Vagina (tissue), 2 donors: ENCODE measurements around the gene INTS6. TPM values are rescaled to one million over a fixed set of nuclear protein-coding genes. Genes with fewer than 3 reads are reported as not detected.
A peak's percentile ranks its signal among the peaks of the same experiment; 100 is the strongest.

Source experiments
- DNase-seq, 2 donors: peaks; one replicate each; pipeline ENCODE4 v3.0.0-alpha.2; 2017; ENCODE audit errors: extremely low spot score in 2 of 2
- H3K27ac ChIP-seq: fragments of 200-600 bp; sonication (generic); one replicate; pipeline ENCODE4 v1.5.1; 2019
- H3K27me3 ChIP-seq: fragments of 200-600 bp; sonication (generic); one replicate; pipeline ENCODE4 v1.5.1; 2019
- H3K36me3 ChIP-seq, 2 donors: fragments of 200-600 bp; sonication (generic); one replicate each; pipeline ENCODE4 v1.5.1; 2017 to 2019
- H3K4me1 ChIP-seq: fragments of 200-600 bp; sonication (generic); one replicate; pipeline ENCODE4 v1.5.1; 2019
- H3K4me3 ChIP-seq, 2 donors: fragments of 200-600 bp; sonication (generic); 1 replicate in 1 of 2; 2 replicates in 1 of 2; pipeline ENCODE4 v1.5.1; 2016 to 2019
- H3K9me3 ChIP-seq: fragments of 200-600 bp; sonication (generic); one replicate; pipeline ENCODE4 v1.5.1; 2019
- CTCF ChIP-seq, 3 experiments: fragments of 450-650 bp in 2 of 3; fragments of 200-600 bp in 1 of 3; sonication (generic) in 1 of 3; IDR thresholded peaks; one replicate each; pipeline ENCODE4 v1.5.1; 2017 to 2019; ENCODE audit warnings: antibody characterized with exemption in 3 of 3, mild to moderate bottlenecking in 2 of 3, moderate library complexity in 2 of 3
- POLR2A ChIP-seq, 2 donors: fragments of 450-650 bp; IDR thresholded peaks; one replicate each; pipeline ENCODE4 v1.6.1; 2017; ENCODE audit warnings: antibody characterized with exemption in 2 of 2, mild to moderate bottlenecking in 2 of 2, moderate library complexity in 2 of 2
- POLR2AphosphoS5 ChIP-seq, 2 donors: sonication (generic); formaldehyde crosslinking; IDR thresholded peaks; one replicate each; pipeline ENCODE4 v1.9.0; 2017; ENCODE audit warnings: antibody characterized with exemption in 2 of 2, mild to moderate bottlenecking in 2 of 2, low read depth in 1 of 2; ENCODE audit not compliant: insufficient read depth in 1 of 2
- intact Hi-C: fragments of 100-400 bp; cut with DNase I; formaldehyde crosslinking; loops from one replicate; pipeline ENCODE4 v1.15.1; 2023
- total RNA-seq: library from RNA; depleted of rRNA; stranded (reverse); fragments of >200 nt; gene quantifications from one replicate; pipeline ENCODE4 v1.2.3, GENCODE V29; 2016

Gene INTS6
- total RNA-seq, 1 donor from 2014 or later = 56.2 TPM

- Histone ChIP-seq H3K9me3 (no peaks in the 10 kb centered on the region), H3K36me3 (no peaks in the 10 kb centered on the region), H3K4me3 (no peak overlapping the region), H3K27me3 (no peaks in the 10 kb centered on the region), H3K27ac (no peak overlapping the region), H3K4me1 (no peaks in the 10 kb centered on the region)
- intact Hi-C loops = no loop called here
- no peak for TF ChIP-seq CTCF (IDR thresholded peaks at IDR 0.05)
- no peak for TF ChIP-seq POLR2A (IDR thresholded peaks at IDR 0.05)
- no peak for TF ChIP-seq POLR2AphosphoS5 (IDR thresholded peaks at IDR 0.05; ENCODE audit: insufficient read depth in 1 of 2, low read depth in 1 of 2)
- peak in 1 of 2 donors; percentile 37 for DNase-seq
Observed at GRCh38 chr13:51323824-51324511, 128.9 kb downstream of the INTS6 start.

DNA sequence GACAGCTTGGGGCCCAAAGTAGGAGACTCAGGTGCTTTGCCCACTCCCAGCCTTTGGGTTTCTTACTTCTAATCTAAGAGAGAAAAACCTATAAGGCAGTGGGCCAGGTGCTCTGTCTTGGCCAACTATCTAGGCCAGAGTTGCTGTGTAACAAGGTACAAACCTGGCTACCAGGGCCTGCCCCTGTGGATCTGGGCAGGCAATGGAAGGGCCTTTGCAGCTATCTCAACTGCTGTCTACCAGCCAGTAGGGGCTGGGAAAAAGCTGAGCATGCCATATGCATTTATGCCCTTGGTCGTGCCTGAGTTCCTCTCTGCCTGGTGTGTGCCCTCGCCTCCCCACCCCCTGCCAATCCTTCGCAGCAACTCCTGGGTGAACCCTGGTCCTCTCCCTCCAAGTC lies 130.0 kb downstream of the INTS6 start:
- Histone ChIP-seq H3K4me1 (no peaks in the 10 kb centered on the region), H3K36me3 (no peaks in the 10 kb centered on the region), H3K9me3 (no peaks in the 10 kb centered on the region), H3K4me3 (no peak overlapping the region), H3K27ac (no peak overlapping the region), H3K27me3 (no peaks in the 10 kb centered on the region)
- intact Hi-C loops = no loop called here
- TF ChIP-seq POLR2AphosphoS5 (IDR thresholded peaks at IDR 0.05; ENCODE audit: insufficient read depth in 1 of 2, low read depth in 1 of 2) (no peak), POLR2A (IDR thresholded peaks at IDR 0.05) (no peak), CTCF (IDR thresholded peaks at IDR 0.05) (no peak)
- peak in 1 of 2 donors; percentile 81 for DNase-seq

- TF ChIP-seq CTCF (IDR thresholded peaks at IDR 0.05) = no peak
- TF ChIP-seq POLR2AphosphoS5 (IDR thresholded peaks at IDR 0.05; ENCODE audit: insufficient read depth in 1 of 2, low read depth in 1 of 2) = no peak
- no peak for TF ChIP-seq POLR2A (IDR thresholded peaks at IDR 0.05)
- intact Hi-C loops = no loop called here
- no peak for DNase-seq
- H3K27me3 ChIP-seq = no peaks in the 10 kb centered on the region
- no peak overlapping the region for H3K27ac ChIP-seq
- H3K36me3 ChIP-seq = no peaks in the 10 kb centered on the region
- H3K4me1 ChIP-seq = no peaks in the 10 kb centered on the region
- no peaks in the 10 kb centered on the region for H3K9me3 ChIP-seq
- H3K4me3 ChIP-seq = no peak overlapping the region
Observed at GRCh38 chr13:51321836-51322235, 131.0 kb downstream of the INTS6 start.

DNA sequence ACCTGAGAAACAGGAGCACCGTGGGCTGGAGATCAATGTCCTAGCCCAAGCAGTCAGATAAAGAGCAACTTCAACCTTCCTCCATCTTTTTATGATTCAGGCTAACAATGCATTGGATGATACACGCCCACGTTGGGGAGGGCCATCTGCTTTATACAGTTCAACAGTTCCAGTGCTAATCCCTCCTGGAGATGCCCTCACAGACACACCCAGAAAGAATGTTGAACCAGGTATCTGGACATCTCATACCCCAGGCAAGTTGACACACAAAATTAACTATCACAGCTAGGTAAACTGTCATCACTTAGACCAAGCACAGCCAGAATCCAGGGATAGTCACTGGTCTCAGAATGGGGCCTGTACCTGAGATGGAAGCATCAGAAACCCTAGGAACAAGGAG lies 134.0 kb downstream of the INTS6 start:
- H3K9me3 ChIP-seq = no peaks in the 10 kb centered on the region
- H3K36me3 ChIP-seq = no peaks in the 10 kb centered on the region
- H3K4me1 ChIP-seq = no peaks in the 10 kb centered on the region
- intact Hi-C loops = no loop called here
- TF ChIP-seq POLR2AphosphoS5 (IDR thresholded peaks at IDR 0.05; ENCODE audit: insufficient read depth in 1 of 2, low read depth in 1 of 2) (no peak), CTCF (IDR thresholded peaks at IDR 0.05) (no peak), POLR2A (IDR thresholded peaks at IDR 0.05) (no peak)
- H3K27ac ChIP-seq = no peak overlapping the region
- no peaks in the 10 kb centered on the region for H3K27me3 ChIP-seq
- DNase-seq = peak in 1 of 2 donors; percentile 31
- H3K4me3 ChIP-seq = no peak overlapping the region

GRCh38 chr13:51318015-51318414 lies 134.8 kb downstream of the INTS6 start:
- no peak overlapping the region for H3K4me3 ChIP-seq
- no peak overlapping the region for H3K27ac ChIP-seq
- no peaks in the 10 kb centered on the region for H3K27me3 ChIP-seq
- TF ChIP-seq CTCF (IDR thresholded peaks at IDR 0.05) (no peak), POLR2AphosphoS5 (IDR thresholded peaks at IDR 0.05; ENCODE audit: insufficient read depth in 1 of 2, low read depth in 1 of 2) (no peak), POLR2A (IDR thresholded peaks at IDR 0.05) (no peak)
- intact Hi-C loops = no loop called here
- H3K9me3 ChIP-seq = no peaks in the 10 kb centered on the region
- peak in 1 of 2 donors; percentile 12 for DNase-seq
- H3K4me1 ChIP-seq = no peaks in the 10 kb centered on the region
- no peaks in the 10 kb centered on the region for H3K36me3 ChIP-seq
